Gastroesophageal sphincter (tissue), 3 donors: ENCODE measurements around the gene KDM4C.

Experiments used
- POLR2A ChIP-seq, 2 donors: fragments of 450-650 bp; IDR thresholded peaks; one replicate each; pipeline ENCODE4 v1.6.1; 2017; ENCODE audit warnings: antibody characterized with exemption in 2 of 2, mild to moderate bottlenecking in 2 of 2, moderate library complexity in 1 of 2
- TF ChIP-seq, protein P1 (sequence below), 4 experiments: fragments of 200-600 bp in 2 of 4; fragments of 450-650 bp in 2 of 4; sonication (generic) in 1 of 4; IDR thresholded peaks; one replicate each; pipeline ENCODE4 v1.5.1; 2017 to 2019; ENCODE audit warnings: antibody characterized with exemption in 4 of 4, mild to moderate bottlenecking in 2 of 4, moderate library complexity in 2 of 4

DNA sequence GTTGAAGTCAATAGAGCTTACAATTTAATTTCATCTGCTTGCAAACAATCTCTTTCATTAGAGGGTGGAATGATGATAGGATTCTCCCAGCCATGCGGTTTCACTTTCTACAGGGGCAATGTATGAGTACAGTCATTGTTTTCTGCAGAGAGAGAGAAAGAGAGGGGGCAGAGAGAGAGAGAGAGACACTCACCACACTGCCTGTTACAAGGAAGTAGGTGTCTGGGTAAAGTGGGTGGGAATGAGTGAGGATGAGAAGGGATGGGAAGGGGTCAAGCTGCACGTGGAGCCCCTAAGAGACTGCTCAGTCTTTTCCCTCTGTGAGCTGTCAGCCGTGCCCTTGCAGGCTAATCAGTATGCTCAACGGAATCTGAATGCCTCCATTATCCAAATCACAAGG lies 454.3 kb downstream of the KDM4C start:
- TF ChIP-seq, protein P1, sequence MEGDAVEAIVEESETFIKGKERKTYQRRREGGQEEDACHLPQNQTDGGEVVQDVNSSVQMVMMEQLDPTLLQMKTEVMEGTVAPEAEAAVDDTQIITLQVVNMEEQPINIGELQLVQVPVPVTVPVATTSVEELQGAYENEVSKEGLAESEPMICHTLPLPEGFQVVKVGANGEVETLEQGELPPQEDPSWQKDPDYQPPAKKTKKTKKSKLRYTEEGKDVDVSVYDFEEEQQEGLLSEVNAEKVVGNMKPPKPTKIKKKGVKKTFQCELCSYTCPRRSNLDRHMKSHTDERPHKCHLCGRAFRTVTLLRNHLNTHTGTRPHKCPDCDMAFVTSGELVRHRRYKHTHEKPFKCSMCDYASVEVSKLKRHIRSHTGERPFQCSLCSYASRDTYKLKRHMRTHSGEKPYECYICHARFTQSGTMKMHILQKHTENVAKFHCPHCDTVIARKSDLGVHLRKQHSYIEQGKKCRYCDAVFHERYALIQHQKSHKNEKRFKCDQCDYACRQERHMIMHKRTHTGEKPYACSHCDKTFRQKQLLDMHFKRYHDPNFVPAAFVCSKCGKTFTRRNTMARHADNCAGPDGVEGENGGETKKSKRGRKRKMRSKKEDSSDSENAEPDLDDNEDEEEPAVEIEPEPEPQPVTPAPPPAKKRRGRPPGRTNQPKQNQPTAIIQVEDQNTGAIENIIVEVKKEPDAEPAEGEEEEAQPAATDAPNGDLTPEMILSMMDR (IDR thresholded peaks at IDR 0.05), result no peak
- TF ChIP-seq POLR2A (IDR thresholded peaks at IDR 0.05), result no peak
